ENCODE data around the gene MVB12B.

The MVB12B gene

GRCh38 chr9:126489581-126490213 lies 163.1 kb downstream of the MVB12B start:
- H3K27me3 ChIP-seq (ENCODE audit: insufficient read depth, poor library complexity, severe bottlenecking), result no peaks in the 10 kb centered on the region
- no peak overlapping the region for H3K4me3 ChIP-seq (replicated peaks; ENCODE audit: insufficient read depth, low read length)
- no peak overlapping the region; the same call in 1 of the 2 replicates for H3K27ac ChIP-seq (replicated peaks)
- TF ChIP-seq SPI1 (IDR thresholded peaks at IDR 0.05; ENCODE audit: borderline replicate concordance, low read depth), result 0 out of 2 replicates have a peak, but pooled peaks have one; percentile 8
- no peak for TF ChIP-seq REST (IDR thresholded peaks at IDR 0.05; ENCODE audit: insufficient replicate concordance, low read depth)
- TF ChIP-seq POLR2AphosphoS5 (IDR thresholded peaks at IDR 0.05; ENCODE audit: low read depth), result no peak
- DNase-seq (ENCODE audit: low read depth in 1 of 2, low spot score in 1 of 2), result no peak

- peak in 1 of 2 experiments; percentile 74 for DNase-seq (ENCODE audit: low read depth in 1 of 2, low spot score in 1 of 2)
- Histone ChIP-seq H3K27ac (replicated peaks) (peak overlapping the region; percentile 29), H3K4me3 (replicated peaks; ENCODE audit: insufficient read depth, low read length) (no peak overlapping the region), H3K27me3 (ENCODE audit: insufficient read depth, poor library complexity, severe bottlenecking) (no peaks in the 10 kb centered on the region)
- TF ChIP-seq CTCF (IDR thresholded peaks at IDR 0.05; ENCODE audit: insufficient read depth, low read length) (no peak), REST (IDR thresholded peaks at IDR 0.05; ENCODE audit: insufficient replicate concordance, low read depth) (no peak), GABPA (IDR thresholded peaks at IDR 0.05; ENCODE audit: low read depth) (no peak), POLR2AphosphoS5 (IDR thresholded peaks at IDR 0.05; ENCODE audit: low read depth) (peak; percentile 52; the same call in 1 of the 2 replicates), SPI1 (IDR thresholded peaks at IDR 0.05; ENCODE audit: borderline replicate concordance, low read depth) (0 out of 2 replicates have a peak, but pooled peaks have one; percentile 2)
Observed at GRCh38 chr9:126490214-126490631, 163.6 kb downstream of the MVB12B start.

- H3K4me3 ChIP-seq (replicated peaks; ENCODE audit: insufficient read depth, low read length), result no peak overlapping the region
- peak in 1 of 2 experiments; percentile 63 for DNase-seq (ENCODE audit: low read depth in 1 of 2, low spot score in 1 of 2)
Observed at GRCh38 chr9:126490871-126491567, 164.4 kb downstream of the MVB12B start.

More at GRCh38 chr9:126490871-126491567, 164.4 kb downstream of the MVB12B start:
- no peak for TF ChIP-seq POLR2AphosphoS5 (IDR thresholded peaks at IDR 0.05; ENCODE audit: low read depth)
- TF ChIP-seq GABPA (IDR thresholded peaks at IDR 0.05; ENCODE audit: low read depth), result no peak
- no peak for TF ChIP-seq REST (IDR thresholded peaks at IDR 0.05; ENCODE audit: insufficient replicate concordance, low read depth)
- peak; percentile 87 for TF ChIP-seq CTCF (IDR thresholded peaks at IDR 0.05; ENCODE audit: insufficient read depth, low read length)
- no peak overlapping the region; the same call in 1 of the 2 replicates for H3K27ac ChIP-seq (replicated peaks)
- H3K27me3 ChIP-seq (ENCODE audit: insufficient read depth, poor library complexity, severe bottlenecking), result no peaks in the 10 kb centered on the region
